H1 (cell line): Measurements from ENCODE around the gene SHISA7. TPM values are rescaled to one million over a fixed set of nuclear protein-coding genes. Genes with fewer than 3 reads are reported as not detected.

Experiments used
- BACH1 ChIP-seq: IDR thresholded peaks from 2 replicates; pipeline ENCODE4 v1.6.1; 2012; ENCODE audit warnings: low read length, improper control_type of control experiment
- CBX8 ChIP-seq: fragments of 300-800, 300-1000 bp; sonication (generic); IDR thresholded peaks from 2 replicates; pipeline ENCODE4 v1.7.1; 2016; ENCODE audit warnings: low read depth, low read length, borderline replicate concordance
- CEBPB ChIP-seq: IDR thresholded peaks from 2 replicates; pipeline ENCODE4 v1.6.1; 2012; ENCODE audit warnings: low read depth, low read length
- CHD2 ChIP-seq: IDR thresholded peaks from 2 replicates; pipeline ENCODE4 v1.6.1; 2012; ENCODE audit warnings: low read length, improper control_type of control experiment
- CTCF ChIP-seq, 3 experiments: IDR thresholded peaks; 1 replicate in 2 of 3; 2 replicates in 1 of 3; pipeline versions ENCODE4 v1.5.1 to v1.6.1; 2011; ENCODE audit warnings: low read length in 3 of 3, mild to moderate bottlenecking in 3 of 3, inconsistent platforms in 2 of 3, low read depth in 1 of 3, moderate library complexity in 1 of 3; ENCODE audit not compliant: insufficient read depth in 1 of 3; ENCODE audit errors: control extremely low read depth in 1 of 3
- EGR1 ChIP-seq: IDR thresholded peaks from 2 replicates; pipeline ENCODE4 v1.6.1; 2011; ENCODE audit warnings: low read depth, low read length, borderline replicate concordance
- FOSL1 ChIP-seq: IDR thresholded peaks from 2 replicates; pipeline ENCODE4 v1.6.1; 2011; ENCODE audit warnings: mild to moderate bottlenecking, low read depth, low read length, moderate library complexity; ENCODE audit not compliant: insufficient read depth
- GABPA ChIP-seq: IDR thresholded peaks from 2 replicates; pipeline ENCODE4 v1.6.1; 2011; ENCODE audit warnings: mild to moderate bottlenecking, low read length, moderate library complexity, borderline replicate concordance; ENCODE audit not compliant: insufficient read depth
- MAFK ChIP-seq: IDR thresholded peaks from 2 replicates; pipeline ENCODE4 v1.6.1; 2012; ENCODE audit warnings: low read depth, mild to moderate bottlenecking, improper control_type of control experiment, low read length
- NRF1 ChIP-seq: IDR thresholded peaks from 2 replicates; pipeline ENCODE4 v1.6.1; 2011; ENCODE audit warnings: mild to moderate bottlenecking, low read depth, low read length, improper control_type of control experiment
- RXRA ChIP-seq: IDR thresholded peaks from 2 replicates; pipeline ENCODE4 v1.6.1; 2011; ENCODE audit warnings: low read depth, mild to moderate bottlenecking, low read length, moderate library complexity; ENCODE audit not compliant: insufficient read depth
- SIN3A ChIP-seq, 2 experiments: IDR thresholded peaks in 1 of 2; conservative IDR thresholded peaks in 1 of 2; 2 replicates each; pipeline ENCODE4 v1.6.1; 2011 to 2012; ENCODE audit warnings: low read length in 2 of 2, improper control_type of control experiment in 1 of 2, low read depth in 1 of 2, mild to moderate bottlenecking in 1 of 2
- SRF ChIP-seq: IDR thresholded peaks from 2 replicates; pipeline ENCODE4 v1.6.1; 2011; ENCODE audit warnings: mild to moderate bottlenecking, low read depth, low read length, moderate library complexity
- TAF1 ChIP-seq: IDR thresholded peaks from 2 replicates; pipeline ENCODE4 v1.6.1; 2011; ENCODE audit warnings: mild to moderate bottlenecking, low read depth, low read length
- TBP ChIP-seq: IDR thresholded peaks from 2 replicates; pipeline ENCODE4 v1.6.1; 2011; ENCODE audit warnings: low read depth, low read length, improper control_type of control experiment
- TEAD4 ChIP-seq: IDR thresholded peaks from 2 replicates; pipeline ENCODE4 v1.6.1; 2012; ENCODE audit warnings: low read depth, low read length, inconsistent platforms, mixed read lengths
- polyA plus RNA-seq, 7 experiments: library from polyadenylated mRNA; depleted of rRNA in 3 of 7; stranded (reverse) in 5 of 7; unstranded in 2 of 7; fragments of >200 nt in 5 of 7; fragments of 200-250 nt in 2 of 7; gene quantifications; 1 replicate in 5 of 7; 2 replicates in 1 of 7; 4 replicates in 1 of 7; pipeline versions ENCODE4 v1.2.1 to v1.2.3, GENCODE V29; 2011 to 2013; ENCODE audit warnings: missing spikeins in 2 of 7, mixed read lengths in 2 of 7
- total RNA-seq: library from RNA; stranded (reverse); fragmentation: NEBNext Ultra II Directional; extraction: Animal tissue kit (Norgen Biotek cat#: 25700); gene quantifications from 2 replicates; pipeline ENCODE4 v1.2.1, GENCODE V29; 2021

The SHISA7 gene
- total and polyA plus RNA-seq, 2 of the 8 experiments (the other 6 are each of a cell fraction or from before 2014, with no cell fraction given): 0.76 to 1.0 TPM

DNA sequence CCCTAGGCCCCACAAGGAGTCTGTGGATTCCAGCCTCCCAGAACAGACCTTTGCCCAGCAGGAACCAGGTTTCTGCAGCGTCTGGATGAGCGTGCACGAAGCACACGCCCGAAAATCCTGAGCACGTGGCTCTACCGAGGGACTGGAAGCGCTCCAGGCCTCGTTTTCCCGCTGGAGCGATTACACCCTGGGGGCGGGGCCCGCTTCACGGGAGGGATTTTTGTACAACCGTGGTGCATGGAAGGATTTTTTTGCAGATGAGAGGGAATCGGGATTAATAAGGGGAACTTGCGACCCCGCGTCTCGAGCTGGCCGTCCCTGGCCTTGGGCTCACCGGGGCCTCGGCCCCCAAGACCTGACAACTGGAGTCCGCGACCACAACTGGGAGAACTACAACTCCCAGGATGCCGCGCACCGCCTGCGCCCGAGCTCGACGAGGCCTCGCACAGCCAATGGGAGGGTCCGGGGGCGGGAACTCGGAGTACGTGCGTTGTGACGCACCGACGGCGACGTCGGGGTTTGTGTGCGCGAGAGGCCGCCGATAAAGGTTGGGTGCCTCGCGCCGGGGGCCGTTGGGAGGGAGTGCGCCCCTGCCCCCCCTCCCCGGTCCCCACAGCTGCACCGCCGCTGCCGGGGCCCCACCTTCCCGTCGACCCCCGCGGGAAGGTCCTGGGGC is 33.1 kb upstream of the SHISA7 start, which contains the start of gene ZNF628 (continued):
- TF ChIP-seq CEBPB (no peak), CBX8 (no peak), FOSL1 (no peak), TAF1 (peak; percentile 41; the same call in 1 of the 2 replicates), SRF (peak; percentile 56; the same call in 1 of the 2 replicates), MAFK (no peak), TEAD4 (no peak), TBP (no peak), RXRA (no peak), BACH1 (no peak), CHD2 (peak; percentile 43; the same call in 1 of the 2 replicates), SIN3A (conservative IDR thresholded peaks at IDR 0.05 in 1 of 2, IDR thresholded peaks at IDR 0.05 in 1 of 2; ENCODE audit: low read depth in 1 of 2, low read length in 2 of 2) (peak; percentile 36 to 74; a peak in 1 of 4 replicates), CTCF (IDR thresholded peaks at IDR 0.05; ENCODE audit: control extremely low read depth in 1 of 3, insufficient read depth in 1 of 3, low read depth in 1 of 3, low read length in 3 of 3) (no peak), NRF1 (no peak), EGR1 (no peak), GABPA (no peak)
